A172 (cell line): Measurements from ENCODE around the gene OASL. TPM values are rescaled to one million over a fixed set of nuclear protein-coding genes. Genes with fewer than 3 reads are reported as not detected.
A peak's percentile ranks its signal among the peaks of the same experiment; 100 is the strongest.

Source experiments
- DNase-seq: peaks from one replicate; pipeline ENCODE4 v3.0.0-alpha.2; 2015; ENCODE audit warnings: low spot score
- total RNA-seq: library from RNA; depleted of rRNA; stranded (reverse); fragments of >200 nt; shearing (Covaris generic); gene quantifications from 2 replicates; pipeline ENCODE4 v1.2.3, GENCODE V29; 2014

Gene OASL
- total RNA-seq, 1 experiment from 2014 or later = 1.3 TPM

DNA sequence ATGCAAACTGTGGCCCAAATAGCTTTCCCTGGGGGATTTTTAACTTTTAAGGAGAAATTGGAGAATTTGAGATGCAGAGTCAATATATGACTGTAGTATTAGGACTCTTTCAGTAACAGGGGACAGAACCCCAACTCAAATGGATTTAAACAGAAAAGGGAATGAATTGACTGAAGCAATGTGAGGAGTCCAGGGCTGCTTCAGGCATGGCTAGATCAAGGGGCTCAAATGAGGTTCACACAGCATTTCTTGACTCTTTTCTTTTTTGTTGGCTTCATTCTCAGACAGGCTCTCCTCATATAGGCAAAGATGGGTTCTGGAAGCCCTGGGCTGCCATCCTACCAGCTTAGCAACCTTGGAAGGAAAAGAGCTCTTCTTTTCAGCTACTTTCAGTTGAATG, 47.1 kb downstream of the OASL start:
- no peak for DNase-seq

DNA sequence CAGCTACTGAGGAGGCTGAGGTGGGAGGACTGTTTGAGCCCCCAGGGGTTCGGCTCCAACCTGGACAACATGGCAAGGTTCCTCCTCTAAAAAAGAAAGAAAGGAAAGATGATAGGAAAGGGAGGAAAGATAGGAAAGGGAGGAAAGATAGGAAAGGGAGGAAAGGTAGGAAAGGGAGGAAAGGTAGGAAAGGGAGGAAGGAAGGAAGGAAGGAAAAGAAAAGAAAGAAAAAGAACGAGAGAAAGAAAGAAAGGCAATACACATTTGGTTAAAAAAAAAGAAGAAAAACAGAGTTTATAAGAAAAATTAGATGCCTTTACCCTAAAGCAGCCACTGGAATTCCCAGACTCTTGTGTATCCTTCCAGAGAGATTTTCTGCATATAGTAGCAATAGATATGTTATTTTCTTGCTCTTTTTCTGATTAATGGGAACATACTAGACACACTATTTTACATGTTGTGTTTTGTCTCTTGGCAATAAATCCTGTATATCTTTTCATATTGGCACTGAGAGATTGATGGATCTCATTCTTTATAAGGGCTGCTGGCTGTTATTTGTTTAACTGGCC, 48.5 kb downstream of the OASL start:
- DNase-seq = no peak

DNA sequence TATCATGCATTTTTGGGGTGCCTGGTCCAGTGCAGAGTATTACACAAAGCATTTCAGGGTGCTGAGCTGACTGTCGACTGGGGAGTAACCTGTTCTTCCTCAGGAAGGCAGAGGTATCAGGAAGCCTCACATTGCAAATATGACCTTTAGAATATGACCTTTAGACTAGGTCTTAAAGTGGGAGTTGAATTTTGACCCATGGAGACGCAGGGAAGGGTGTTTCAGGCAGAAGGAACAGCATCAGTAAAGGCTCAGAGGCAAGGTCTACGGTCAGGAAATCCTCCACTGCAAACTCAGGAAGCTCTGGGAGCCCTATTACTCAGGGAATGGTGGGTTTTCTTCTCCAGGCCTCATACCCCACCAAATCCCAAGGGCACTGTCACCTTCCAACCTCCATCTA, 49.4 kb downstream of the OASL start:
- no peak for DNase-seq

DNA sequence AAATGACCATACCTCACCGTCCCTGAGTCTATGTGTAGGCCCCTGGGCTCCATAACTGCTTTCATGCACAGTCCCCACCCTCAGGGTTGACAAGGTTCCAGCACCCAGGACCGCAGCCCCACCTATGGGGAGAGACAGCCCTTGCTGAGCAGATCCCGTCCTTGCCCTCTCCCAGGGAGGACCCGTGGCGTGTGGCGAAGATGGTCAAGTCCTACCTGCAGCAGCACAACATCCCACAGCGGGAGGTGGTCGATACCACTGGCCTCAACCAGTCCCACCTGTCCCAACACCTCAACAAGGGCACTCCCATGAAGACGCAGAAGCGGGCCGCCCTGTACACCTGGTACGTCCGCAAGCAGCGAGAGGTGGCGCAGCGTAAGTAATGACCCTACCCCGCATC, 50.4 kb downstream of the OASL start:
- no peak for DNase-seq

DNA sequence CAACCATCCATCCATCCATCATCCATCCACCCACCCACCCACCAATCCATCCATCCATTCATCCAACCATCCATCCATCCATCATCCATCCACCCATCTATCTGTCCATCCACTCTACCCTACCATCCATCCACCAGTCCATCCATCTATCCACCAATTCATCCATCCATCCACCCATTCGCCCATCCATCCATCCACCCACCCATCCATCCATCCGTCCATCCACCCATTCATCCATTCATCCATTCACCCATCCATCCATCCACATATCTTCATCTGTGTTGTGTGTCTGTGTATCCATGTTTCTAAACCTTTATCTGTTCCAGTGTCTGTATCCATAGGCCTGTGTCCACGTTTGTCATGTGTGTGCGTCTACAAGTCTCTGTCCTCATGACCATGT, 50.8 kb downstream of the OASL start:
- no peak for DNase-seq

DNA sequence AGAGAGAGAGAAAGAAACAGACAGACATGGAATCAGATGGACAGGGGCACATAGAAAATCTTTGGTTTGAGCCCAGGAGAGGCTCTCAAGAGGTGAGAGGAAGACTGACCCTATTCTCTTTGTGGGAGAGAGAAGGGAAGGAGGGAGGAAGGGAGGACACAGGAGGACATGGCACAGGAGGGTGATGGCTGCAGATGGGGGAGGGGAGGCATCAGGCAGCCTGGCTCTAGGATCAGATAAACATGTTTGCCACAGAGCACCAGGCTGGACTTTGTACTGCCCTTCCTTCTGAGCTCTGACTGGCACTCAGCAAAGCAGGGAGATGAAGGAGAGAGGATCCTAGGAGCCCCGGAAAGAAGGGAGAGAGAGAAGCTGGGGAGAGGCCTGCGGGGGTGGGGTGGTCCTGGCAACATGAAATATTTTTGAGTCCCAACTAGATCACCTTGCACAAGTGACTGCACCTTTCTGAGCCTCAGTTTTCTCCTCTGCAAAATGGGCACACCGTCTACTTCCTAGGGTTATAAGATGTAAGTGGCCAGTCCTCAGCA, 54.6 kb downstream of the OASL start:
- DNase-seq = no peak

DNA sequence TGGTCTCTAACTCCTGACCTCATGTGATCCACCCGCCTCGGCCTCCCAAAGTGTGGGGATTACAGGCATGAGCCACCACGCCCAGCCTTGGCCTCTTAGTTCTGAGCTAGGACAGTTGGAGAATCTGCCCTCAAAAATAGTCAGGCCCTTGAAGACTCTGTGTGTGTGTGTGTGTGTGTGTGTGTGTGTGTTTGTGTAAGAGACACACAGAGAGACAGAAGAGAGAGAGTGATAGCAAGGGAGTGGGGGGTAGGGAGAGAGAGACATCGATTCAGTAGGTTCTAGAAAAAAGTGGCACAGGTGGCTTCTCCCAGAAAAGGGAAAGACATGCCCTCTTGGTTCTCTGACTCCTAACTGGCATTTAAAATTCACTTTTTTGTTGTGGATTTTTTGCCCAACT, 55.3 kb downstream of the OASL start:
- no peak for DNase-seq

DNA sequence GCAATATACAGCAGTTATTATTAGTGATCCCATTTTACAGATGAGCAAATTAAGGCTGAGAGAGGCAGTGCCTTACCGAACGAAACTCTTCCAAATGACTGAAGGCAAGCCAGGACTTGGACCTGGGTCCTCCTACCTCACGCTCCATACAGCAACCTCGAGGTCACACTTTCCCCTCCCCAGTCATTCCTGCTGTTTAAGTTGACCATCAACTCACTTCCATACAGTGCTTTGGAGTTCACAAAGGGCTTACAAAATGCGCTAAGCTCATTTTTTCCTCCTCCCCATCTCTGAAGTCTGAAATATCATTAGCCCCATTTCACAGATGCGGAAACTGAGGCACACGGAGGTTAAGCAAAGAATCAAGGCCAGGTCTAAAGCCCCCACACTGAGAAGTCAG, 56.4 kb downstream of the OASL start:
- DNase-seq = no peak

DNA sequence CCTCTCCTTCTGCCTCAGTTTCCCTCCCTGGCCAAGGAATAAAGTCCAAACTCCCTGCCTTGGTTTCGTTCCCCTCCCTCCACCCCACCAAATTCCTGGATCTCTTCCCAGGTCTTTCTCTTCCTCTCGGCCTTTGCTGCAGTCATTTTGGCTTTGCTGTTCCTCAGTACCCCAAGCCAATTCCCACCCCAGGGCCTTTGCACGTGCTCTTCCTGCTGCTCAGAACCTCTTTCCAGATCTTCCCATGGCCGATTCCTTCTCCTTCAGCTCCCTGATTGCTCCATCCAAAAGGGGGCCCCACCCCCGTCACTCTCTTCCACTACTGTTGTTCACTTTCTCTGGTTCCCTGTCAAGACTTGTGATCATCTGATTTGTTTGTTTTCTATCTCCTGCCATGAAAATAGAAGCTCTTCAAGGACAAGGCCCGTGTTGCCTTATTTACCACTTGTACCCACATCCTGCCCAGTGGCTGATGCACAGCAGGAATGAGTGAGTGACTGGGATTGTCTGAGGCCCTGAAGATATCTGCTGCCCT, 57.6 kb downstream of the OASL start:
- no peak for DNase-seq

DNA sequence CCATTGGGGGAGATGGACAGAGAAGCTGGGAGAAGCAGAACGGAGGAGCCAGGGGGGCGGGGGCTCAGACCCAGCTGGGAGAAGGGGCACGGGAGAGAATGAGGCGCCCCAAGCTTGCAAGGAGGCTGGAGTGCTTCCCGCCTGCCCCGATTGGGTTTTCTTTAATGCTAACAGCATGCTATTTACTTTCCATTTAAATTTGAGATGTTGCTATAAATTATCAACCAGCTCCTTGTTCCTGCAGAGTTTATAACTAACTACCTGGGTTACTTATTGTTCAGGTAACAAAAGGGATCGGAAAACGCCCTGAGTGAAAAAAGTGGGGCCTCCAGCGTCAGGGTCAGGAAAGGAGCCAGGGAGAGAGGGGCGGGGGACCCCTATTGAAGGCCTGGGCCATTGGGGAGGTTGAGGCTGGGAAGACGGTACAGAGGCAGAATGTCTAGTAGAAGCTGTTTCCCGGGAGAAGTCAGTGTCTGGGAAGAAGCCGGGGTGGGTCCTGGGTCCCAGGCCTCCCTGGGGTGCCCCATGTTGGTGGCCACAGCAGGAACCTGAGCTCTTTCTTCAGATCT, 58.2 kb downstream of the OASL start:
- DNase-seq = no peak

DNA sequence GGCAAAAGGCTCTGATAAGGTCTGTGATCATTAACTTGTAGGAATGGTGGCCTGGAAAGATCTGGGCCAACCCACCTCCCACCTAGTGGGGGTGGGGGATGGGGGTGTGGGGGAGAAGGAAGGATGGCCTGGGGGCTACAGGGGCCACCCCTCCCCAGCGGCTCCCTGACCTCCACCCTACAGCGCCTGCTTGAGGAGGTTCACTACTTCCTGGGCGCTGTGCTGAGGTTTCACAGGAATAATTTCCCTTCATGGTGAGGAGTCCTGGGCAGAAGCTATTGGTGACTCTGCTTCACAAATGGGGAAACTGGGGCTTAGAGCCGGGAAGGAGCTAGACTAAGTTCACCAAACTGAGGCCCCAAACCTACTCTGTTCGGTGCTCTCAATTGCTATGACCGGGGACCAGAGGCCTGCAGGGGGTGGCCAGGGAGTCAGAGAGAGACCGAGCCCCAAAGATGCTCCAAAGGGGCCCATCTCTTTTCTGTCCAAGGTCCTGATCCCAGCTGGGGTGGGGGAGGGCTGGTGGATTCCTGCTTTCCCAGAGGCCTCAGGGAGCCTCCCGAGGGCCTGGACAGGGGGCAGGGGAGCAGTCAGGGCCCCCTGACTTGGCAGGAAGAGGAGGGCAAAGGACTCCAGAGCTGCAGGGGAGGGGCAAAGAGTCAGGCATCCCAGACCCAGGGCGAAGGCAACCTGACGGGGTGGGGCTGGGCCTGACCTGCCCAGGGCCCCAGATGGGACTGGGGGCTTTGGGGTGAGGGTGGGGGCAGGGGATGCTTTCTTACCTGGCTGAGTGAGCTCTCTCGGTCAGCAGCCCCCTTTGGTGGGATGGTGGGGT, 59.0 kb downstream of the OASL start:
- no peak for DNase-seq

DNA sequence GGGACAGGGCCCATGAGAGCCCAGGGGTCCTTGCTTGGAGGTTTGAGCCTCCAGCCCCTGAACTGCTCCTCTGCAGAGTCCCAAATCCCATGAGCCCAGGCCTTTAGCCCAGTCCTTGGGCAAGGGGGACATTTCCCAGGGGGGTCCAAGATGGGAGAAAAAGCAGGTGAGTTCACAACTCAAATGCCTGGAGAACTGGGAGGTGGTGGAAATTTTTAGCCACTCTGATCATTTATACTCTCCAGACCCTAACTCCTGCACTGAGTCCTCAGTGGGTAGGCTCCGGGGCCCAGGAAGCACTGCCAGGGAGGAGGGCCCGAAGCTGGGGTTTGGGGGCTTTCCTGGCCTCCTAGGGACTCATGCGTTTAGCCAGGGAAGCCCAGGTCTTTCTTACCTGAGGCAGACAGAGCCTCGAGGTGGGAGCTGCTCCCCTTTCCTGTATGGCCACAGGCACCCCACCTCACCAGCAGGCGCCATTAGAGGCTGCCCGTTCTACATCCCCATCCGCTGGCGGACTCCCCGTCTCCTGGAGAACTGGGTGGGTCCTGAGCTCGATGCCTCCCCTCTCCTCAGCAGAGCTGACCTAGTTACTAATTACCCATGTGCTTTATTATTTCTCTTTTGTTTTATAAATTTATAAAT, 59.7 kb downstream of the OASL start:
- DNase-seq = no peak

DNA sequence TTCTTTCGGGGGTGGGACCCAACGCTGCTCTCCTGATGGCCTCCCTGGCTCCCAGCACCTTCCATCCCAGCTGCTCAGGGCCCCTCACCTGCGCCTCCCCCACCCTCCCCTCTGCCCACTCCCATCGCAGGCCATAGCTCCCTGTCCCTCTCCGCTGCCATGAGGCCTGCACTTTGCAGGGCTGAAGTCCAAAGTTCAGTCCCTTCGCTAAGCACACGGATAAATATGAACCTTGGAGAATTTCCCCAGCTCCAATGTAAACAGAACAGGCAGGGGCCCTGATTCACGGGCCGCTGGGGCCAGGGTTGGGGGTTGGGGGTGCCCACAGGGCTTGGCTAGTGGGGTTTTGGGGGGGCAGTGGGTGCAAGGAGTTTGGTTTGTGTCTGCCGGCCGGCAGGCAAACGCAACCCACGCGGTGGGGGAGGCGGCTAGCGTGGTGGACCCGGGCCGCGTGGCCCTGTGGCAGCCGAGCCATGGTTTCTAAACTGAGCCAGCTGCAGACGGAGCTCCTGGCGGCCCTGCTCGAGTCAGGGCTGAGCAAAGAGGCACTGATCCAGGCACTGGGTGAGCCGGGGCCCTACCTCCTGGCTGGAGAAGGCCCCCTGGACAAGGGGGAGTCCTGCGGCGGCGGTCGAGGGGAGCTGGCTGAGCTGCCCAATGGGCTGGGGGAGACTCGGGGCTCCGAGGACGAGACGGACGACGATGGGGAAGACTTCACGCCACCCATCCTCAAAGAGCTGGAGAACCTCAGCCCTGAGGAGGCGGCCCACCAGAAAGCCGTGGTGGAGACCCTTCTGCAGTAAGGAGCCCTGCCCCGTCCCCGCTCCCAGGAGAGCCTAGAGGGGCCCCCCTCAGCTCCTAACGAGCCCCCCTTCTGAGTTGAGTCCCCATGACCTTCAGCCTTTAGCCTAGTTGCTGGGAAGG, 60.5 kb downstream of the OASL start, which contains the start of gene HNF1A:
Gene HNF1A (plus strand): TSS at position 248 of the 924 bp plus-strand sequence. CDS start 226 bp downstream, at position 474.
- no peak for DNase-seq

DNA sequence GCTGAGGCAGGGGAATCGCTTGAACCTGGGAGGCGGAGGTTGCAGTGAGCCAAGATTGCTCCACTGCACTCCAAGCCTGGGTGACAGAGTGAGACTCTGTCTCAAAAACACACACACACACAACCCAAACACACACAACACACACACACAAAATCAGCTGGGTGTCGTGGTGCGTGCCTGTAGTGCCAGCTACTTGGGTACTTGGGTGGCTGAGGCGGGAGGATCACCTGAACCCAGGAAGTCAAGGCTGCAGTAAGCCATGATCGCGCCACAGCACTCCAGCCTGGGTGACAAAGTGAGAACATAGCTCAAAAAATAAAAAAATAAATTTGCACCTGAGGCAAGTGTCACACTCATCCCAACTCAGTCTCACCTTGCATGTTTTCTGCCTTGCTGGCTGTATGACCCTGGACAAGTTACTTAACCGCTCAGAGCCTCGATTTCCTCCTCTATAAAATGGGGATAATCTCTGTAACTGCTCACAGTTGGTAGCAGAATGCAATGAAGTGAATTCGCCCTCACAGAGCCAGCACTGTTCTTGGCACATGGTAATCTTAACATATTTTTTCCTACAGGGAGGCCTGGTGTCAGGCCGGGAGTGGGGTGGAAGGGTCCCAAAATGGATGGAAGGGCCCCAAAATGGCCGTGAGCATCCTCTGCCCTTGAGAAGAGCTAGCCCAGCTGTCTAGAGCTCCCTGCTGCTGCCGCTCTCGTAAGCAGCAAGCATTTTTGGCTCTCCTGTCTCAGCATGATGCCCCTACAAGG, 61.3 kb downstream of the OASL start:
- no peak for DNase-seq

DNA sequence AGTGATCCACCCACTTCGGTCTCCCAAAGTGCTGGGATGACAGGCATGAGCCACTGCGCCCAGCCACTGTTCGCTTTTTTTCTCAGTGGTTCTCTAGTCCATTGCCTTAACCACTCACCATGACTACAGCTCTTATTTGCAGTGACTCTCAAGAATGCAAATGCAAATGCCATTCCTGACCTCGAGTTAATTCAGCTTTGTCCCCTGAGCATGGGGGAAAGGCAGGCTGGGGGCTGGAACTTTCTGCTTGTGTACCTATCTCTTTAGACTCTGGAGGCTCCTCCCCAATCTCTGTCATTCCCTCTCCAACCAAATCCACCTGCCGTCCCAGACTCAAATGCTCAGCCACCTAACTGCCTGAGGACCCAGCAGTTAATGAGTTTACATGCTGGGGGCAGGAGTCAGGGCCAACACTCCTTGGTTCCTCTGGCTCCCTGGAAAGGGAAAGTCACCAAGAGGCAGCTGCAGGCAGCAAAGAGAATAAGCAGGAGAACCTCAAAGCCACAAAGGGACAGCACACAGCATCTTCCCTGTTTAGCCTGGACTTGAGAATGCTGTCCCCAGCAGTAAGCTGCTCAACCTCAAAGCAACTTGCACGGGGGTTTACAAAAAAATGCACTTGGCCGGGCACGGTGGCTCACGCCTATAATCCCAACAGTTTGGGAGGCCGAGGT, 66.0 kb downstream of the OASL start:
- no peak for DNase-seq

DNA sequence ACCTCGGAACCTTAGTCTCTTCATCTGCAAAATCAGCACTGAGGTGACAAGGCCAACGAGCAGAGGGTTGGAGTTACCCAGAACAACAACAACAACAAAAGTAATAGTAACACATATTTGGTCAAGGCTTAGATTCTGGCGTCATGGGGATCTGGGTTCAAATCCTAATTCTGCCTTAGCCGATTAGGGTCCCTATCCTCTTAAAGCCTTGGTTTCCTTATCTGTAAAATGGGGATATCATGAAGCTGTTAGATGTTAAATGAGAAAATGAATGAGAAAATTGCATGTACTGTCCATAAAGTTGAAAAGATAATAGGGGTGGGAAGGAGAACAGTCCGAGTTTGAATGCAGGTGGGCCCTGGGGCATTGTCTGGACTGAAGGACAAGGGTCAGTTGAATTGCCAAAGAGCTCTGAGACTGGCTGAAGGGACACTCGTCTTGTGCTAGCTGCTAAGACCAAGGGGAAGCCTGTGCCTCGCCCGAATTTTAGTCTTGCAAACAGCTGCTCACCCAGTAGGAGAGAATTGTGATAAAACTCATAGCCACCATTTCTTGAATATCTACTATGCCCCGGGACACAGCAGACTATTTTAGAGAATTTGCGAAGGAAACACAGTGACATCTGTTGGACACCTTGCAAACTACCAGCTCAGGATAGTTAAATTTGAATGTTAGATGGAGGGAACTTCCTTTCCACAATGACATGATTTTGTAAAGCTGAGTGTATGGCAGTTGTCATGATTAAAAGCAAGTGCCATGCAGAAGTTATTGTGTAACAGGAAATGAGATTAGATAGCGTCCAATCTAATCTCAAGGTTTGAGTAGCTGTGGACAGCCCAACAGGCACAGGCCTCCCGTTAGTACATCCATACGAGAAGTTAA, 67.5 kb downstream of the OASL start:
- DNase-seq = peak; percentile 68

DNA sequence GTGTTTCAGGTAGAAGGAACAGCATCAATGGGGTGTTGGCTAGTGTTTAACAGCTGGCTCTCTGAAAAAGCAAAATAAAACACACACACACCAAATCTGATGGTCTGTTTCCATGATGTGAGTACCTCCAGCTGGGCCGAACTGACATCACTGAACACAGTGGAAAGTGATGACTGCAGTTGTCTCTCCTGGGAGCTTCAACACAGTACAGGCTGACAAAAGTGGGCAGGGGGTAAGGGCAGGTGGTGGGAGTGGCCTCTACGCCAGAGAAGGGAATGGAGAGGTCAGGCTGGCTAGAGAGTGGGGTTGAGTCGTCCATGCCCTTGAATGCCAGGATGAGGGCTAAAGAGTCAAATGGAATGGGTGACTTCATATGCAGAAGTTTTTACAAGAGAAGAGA, 68.7 kb downstream of the OASL start:
- DNase-seq = no peak
